HG03039 (cell line): ENCODE results near the gene HCCS.

ENCODE experiments used
- ATAC-seq: cut with Tn5 transposase; IDR thresholded peaks from one replicate; pipeline ENCODE4 v1.9.1; 2021; ENCODE audit warnings: mild to moderate bottlenecking, moderate library complexity; ENCODE audit not compliant: unreplicated experiment

Gene HCCS

GRCh38 chrX:11111037-11111851 is at the start of gene HCCS:
Gene HCCS (plus strand): TSS chrX:11111332. CDS start chrX:11112061, 729 bp downstream.
- ATAC-seq: peak; percentile 90

GRCh38 chrX:11064276-11064675 is 46.9 kb upstream of the HCCS start:
- no peak for ATAC-seq

- no peak for ATAC-seq
Observed at GRCh38 chrX:11064851-11065600, 46.1 kb upstream of the HCCS start.

- ATAC-seq: no peak
Observed at GRCh38 chrX:11066812-11067211, 44.3 kb upstream of the HCCS start.

DNA sequence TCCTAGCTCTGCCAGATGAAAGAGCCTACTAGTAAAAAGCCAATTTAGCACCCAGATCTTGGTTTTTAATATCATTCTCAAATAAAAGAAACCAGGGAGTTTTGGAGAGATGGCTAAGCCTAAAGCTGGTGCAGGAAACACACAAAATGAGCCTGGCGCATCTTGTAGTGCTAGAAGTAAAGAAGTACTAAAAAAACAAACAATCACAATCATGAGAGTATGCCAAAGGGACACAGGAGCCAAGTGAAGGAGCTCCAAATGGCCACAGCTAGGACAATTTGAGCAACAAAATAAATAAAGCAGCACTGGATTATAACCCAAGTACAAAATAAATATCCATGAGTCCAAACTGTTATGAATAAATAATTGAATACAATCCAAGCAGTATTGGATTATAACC is 37.8 kb upstream of the HCCS start:
- no peak for ATAC-seq

GRCh38 chrX:11080741-11081305 is 30.3 kb upstream of the HCCS start:
- ATAC-seq: no peak

DNA sequence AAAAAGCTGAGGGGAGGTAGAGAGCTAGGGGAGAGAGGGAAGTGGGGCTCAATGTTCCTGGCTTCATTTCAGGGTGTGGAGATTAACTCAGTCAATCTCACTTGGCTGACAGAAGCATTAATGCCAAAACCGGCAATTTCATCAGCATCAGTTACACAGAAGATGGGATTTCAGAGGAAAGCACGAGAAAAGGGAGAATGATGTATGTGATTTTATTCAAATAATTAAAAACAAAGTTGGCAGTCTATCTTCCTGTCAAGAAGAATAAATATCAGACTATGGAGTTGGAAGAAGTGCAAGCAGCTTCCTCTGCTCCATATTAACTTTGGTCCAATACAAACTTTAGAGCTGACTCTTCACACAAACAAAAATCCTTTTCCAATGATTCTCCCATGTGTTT is 29.6 kb upstream of the HCCS start:
- no peak for ATAC-seq

DNA sequence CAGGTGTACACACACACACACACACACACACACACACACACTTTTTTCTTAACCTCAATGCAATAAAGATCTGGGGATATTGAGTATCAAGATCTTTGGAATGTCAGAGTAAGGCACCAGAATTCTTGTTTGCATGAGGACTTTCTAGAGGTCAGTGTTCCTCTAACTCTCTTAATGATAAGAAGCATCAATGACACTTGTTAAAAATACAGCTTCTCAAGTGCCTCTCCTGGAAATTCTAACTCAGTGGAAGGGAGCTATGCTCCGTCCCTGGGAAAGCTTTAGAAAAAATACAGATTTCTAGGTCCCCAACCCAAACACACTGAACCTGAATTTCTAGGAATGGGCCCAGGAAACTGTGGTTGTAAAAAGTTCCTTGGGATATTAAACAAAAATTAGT is 25.8 kb upstream of the HCCS start:
- no peak for ATAC-seq

- no peak for ATAC-seq
Observed at GRCh38 chrX:11089802-11090201, 21.3 kb upstream of the HCCS start.

DNA sequence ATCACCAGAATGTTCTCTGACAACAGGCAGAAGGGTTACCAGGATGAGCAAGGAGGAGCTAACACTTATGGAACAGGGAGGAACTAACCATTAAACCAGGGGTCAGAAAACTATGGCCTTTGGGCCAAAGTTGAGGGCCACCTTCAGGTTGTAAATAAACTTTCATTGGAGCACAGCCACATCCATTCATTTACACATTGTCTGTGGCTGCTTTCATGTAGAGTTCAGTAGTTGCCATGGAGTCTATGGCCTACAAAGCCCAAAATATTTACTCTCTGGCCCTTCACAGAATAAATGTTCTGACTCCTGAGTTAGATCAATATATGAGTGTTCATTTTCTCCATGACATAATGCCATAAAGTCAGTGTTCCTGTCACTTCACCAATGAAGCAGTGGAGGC is 13.2 kb upstream of the HCCS start:
- ATAC-seq: no peak

DNA sequence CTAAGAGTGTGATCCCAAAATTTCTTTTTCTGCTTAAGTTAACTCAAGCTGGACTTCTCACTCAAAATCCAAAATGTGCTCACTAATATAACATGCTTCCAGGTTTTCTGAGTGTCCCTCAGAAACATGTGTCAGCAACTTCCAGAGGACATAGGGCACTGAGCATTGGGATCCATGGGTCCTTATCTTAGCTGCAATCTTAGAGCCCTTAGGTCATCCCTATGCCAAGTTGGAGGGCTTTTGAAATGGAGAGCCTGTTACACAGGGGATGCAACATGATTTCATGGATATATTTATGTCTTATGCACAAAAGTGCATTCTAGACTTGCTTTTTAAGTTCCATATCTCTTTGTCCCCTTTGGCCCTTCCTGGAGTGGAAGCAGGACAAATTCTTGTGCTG is 11.7 kb upstream of the HCCS start:
- ATAC-seq: no peak

GRCh38 chrX:11100281-11101035 is 10.7 kb upstream of the HCCS start:
- no peak for ATAC-seq

- no peak for ATAC-seq
Observed at GRCh38 chrX:11103006-11103405, 8.1 kb upstream of the HCCS start.

DNA sequence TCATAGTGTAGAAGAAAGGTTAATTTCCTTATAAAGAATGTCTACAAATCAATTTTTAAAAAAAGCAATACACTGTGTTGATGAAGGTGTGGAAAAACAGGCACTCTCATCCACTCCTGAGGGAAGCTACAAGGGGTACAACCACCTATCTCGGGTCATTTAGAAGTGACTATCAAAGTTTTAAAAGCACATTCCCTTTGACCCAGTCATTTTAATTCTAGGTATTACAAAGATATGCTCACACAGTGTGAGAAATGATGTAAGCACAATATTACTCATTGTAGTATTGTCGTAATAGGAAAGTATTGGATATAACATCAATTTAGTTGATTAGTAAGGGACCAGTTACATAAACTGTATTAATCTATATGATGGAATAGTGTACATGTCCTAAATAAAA is 7.4 kb upstream of the HCCS start:
- no peak for ATAC-seq

DNA sequence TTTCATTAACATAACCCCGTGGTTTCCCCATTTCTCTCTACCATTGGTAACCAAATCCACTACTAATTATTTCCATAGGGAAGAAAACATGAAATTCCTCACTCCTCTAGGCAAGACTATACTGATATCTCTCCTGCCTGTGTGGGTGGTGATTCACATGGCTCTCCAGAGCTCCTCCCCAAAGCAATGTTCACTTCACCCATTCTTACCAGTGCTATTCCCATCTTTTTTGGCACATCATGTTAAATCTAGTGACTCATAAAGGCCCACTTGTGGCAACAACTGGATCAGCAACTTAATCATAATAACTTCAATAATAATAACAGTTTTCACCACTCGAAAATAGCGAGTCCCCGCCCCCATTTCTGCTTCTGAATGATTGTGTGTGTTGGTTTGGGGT is 6.1 kb upstream of the HCCS start:
- no peak for ATAC-seq

DNA sequence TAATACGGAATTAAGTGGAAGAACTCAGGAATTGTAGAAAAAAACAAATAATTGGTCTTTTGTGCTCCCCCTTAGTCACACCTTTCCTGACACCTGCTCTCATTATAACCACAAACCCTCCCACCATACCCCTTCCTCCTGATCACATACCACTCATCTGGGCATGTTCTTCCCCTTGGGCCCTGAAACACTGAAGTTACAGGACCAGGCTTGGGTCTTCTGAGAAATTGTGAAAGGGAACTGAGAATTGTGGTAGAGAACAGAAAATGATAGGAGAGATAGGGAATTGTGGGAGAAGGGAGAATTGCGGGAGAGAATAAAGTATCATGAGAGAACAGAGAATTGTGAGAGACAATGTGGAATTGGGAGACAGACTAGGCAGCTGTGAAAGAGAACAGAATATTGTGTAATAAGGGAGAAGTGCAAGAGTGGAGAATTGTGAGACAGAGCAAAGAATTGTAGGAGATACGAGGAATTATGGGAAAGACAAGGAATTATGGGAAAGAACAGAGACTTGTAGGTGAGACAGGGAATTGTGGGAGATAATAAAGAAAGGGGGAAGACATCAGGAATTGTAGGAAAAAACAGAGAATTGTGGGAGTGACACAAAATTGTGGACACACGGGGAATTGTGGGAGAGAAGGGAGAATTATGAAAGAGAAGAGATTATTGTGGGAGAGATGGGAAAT is 2.7 kb upstream of the HCCS start:
- no peak for ATAC-seq

DNA sequence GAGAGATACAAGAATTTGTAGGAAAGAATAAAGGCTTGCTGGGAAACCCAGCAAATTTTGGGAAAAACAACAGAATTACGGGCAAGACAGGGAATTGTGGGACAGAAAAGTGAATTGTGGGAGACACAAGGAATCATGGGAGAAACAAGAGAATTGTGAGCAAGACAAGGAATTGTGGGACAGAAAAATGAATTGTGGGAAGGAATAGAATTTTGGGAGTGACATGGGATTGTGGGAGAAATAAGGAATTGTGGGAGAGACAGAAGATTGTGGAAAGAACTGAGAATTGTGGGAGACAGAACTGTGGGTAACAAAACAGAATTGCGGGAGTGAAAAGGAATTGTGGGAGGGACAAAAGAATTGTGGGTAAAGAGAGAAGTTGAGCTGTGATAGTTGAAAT is 1.2 kb upstream of the HCCS start:
- ATAC-seq: no peak

- no peak for ATAC-seq
Observed at GRCh38 chrX:11111947-11112346, 815 bp downstream of the HCCS start.

DNA sequence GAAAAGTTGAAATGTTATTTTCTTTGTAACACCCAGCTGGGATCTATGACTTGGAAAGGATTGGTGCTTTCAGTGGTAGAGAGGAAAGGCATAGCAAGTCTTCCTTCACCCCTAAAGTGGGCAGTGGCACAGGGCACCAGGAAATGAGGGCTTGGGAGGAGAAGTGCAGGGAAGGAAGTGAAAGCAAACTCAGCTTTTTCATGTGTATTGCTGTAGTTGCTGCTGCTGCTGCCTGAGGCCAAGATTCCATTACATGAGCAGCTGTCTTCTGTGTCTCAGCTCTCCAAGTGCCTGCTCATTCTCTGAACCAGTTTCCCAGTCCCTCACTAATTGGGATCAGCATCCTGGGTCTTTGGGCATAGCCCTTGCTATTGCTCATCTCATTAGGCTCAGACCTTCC is 2.6 kb downstream of the HCCS start:
- ATAC-seq: no peak

DNA sequence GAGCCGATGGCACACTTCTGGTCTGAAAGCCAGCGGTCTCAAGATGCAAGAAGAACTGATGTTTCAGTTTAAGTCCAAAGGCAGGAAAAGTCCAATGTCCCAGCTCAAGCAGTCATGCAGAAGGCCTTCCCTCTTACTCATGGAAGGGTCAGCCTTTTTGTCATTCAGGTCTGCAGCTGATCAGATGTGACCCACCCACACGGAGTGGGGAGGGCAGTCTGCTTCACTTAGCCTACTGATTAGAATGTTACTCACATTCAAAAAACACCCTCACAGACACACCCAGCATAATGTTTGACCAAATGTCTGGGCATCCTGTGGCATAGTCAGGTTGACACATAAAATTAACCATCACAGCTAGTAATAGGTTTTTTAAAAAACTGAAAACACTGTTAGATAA is 6.6 kb downstream of the HCCS start:
- ATAC-seq: no peak
